Hepatocyte (in vitro differentiated cells): ENCODE results near the gene DIAPH2. TPM values are rescaled to one million over a fixed set of nuclear protein-coding genes. Genes with fewer than 3 reads are reported as not detected.
A peak's percentile ranks its signal among the peaks of the same experiment; 100 is the strongest.
"Not testable (repeated sequence)": the region's sequence is repeated elsewhere in the genome, so short reads cannot be mapped to it uniquely, and the experiment has no call there.

Source experiments
- DNase-seq: peaks from one replicate; pipeline ENCODE4 v3.0.0-alpha.2; 2016; ENCODE audit warnings: low spot score
- H2AFZ ChIP-seq: fragments of 200-600 bp; sonication (generic); 2 replicates; pipeline ENCODE4 v1.6.0; 2016; ENCODE audit warnings: antibody characterized with exemption, mild to moderate bottlenecking
- H3K27ac ChIP-seq: fragments of 200-600 bp; sonication (generic); 2 replicates; pipeline ENCODE4 v1.5.1; 2016; ENCODE audit warnings: mild to moderate bottlenecking
- H3K27me3 ChIP-seq: fragments of 200-600 bp; sonication (generic); 2 replicates; pipeline ENCODE4 v1.6.1; 2016
- H3K36me3 ChIP-seq: fragments of 200-600 bp; sonication (generic); replicated peaks from 2 replicates; pipeline ENCODE4 v1.5.1; 2016; ENCODE audit warnings: low read depth; ENCODE audit not compliant: insufficient read depth
- H3K4me1 ChIP-seq: fragments of 200-600 bp; sonication (generic); 2 replicates; pipeline ENCODE4 v1.5.1; 2016; ENCODE audit warnings: mild to moderate bottlenecking, moderate library complexity; ENCODE audit not compliant: insufficient read depth
- H3K4me2 ChIP-seq: fragments of 200-600 bp; sonication (generic); 2 replicates; pipeline ENCODE4 v1.6.0; 2016
- H3K4me3 ChIP-seq: fragments of 200-600 bp; sonication (generic); 2 replicates; pipeline ENCODE4 v1.5.1; 2016; ENCODE audit warnings: mild to moderate bottlenecking
- H3K79me2 ChIP-seq: fragments of 200-600 bp; sonication (generic); 2 replicates; pipeline ENCODE4 v1.6.0; 2017; ENCODE audit warnings: mild to moderate bottlenecking
- H3K9me2 ChIP-seq: fragments of 200-600 bp; sonication (generic); replicated peaks from 2 replicates; pipeline ENCODE4 v1.6.0; 2017; ENCODE audit warnings: mild to moderate bottlenecking; ENCODE audit not compliant: insufficient read depth
- H3K9me3 ChIP-seq: fragments of 200-600 bp; sonication (generic); 2 replicates; pipeline ENCODE4 v1.5.1; 2016; ENCODE audit warnings: low read depth, mild to moderate bottlenecking
- H4K20me1 ChIP-seq: fragments of 200-600 bp; sonication (generic); 2 replicates; pipeline ENCODE4 v1.6.0; 2016; ENCODE audit warnings: mild to moderate bottlenecking; ENCODE audit not compliant: insufficient read depth, poor library complexity, severe bottlenecking
- EZH2 ChIP-seq: fragments of 200-600 bp; sonication (generic); IDR thresholded peaks from 2 replicates; pipeline ENCODE4 v1.6.1; 2016; ENCODE audit warnings: antibody characterized with exemption, mild to moderate bottlenecking, borderline replicate concordance
- EZH2phosphoT487 ChIP-seq: fragments of 200-600 bp; sonication (generic); IDR thresholded peaks from one replicate; pipeline ENCODE4 v1.6.1; 2018; ENCODE audit warnings: antibody characterized with exemption, mild to moderate bottlenecking, low read depth, moderate library complexity; ENCODE audit not compliant: unreplicated experiment, severe bottlenecking
- WGBS: methylation state at CpG from one replicate; pipeline ENCODE4 v1.1.6; 2016; ENCODE audit warnings: low lambda C conversion rate; ENCODE audit errors: missing lambda C conversion rate; 5-methylcytosine and 5-hydroxymethylcytosine counted together
- polyA plus RNA-seq: library from polyadenylated mRNA; unstranded; fragments of >200 nt; fragmentation: Nextera tagmentation; extraction: Ambion mirVana; gene quantifications from 2 replicates; pipeline ENCODE4 v1.2.1, GENCODE V29; 2016
- total RNA-seq: library from RNA; depleted of rRNA; stranded (reverse); fragments of >200 nt; gene quantifications from 2 replicates; pipeline ENCODE4 v1.2.3, GENCODE V29; 2014
- TF ChIP-seq, protein P1 (sequence below): fragments of 200-600 bp; sonication (generic); IDR thresholded peaks from 2 replicates; pipeline ENCODE4 v1.5.1; 2016; ENCODE audit warnings: antibody characterized with exemption, mild to moderate bottlenecking; ENCODE audit not compliant: poor library complexity

The DIAPH2 gene
- total and polyA plus RNA-seq, 2 experiments from 2014 or later = 14.8 to 32.4 TPM

DNA sequence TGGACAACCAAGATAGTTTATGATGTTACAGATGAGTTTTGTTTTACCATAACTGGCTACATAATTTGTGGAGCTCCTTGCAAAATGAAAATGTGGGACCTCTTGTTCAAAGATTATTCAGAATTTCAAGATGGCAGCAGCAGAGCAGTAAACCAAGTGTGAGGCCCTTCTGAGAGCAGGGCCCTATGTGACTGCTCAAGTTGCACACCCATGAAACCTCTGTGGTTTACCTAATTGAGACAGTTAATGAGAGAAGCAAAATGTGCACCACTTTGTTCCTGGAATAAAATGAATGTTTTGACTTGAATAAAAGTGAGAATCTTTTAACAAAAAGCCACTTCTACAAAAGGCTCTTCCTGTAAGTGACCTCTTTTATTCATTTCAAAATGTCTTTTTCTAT, 718.3 kb downstream of the DIAPH2 start:
- Histone ChIP-seq H3K9me2 (no peaks in the 10 kb centered on the region), H3K36me3 (no peaks in the 10 kb centered on the region), H3K9me3 (no peaks in the 10 kb centered on the region), H2AFZ (no peak overlapping the region), H3K27me3 (no peaks in the 10 kb centered on the region), H3K4me2 (peak overlapping the region; percentile 11), H3K4me1 (peaks cover 27% of the 10 kb centered on the region), H3K27ac (peak overlapping the region; percentile 81), H4K20me1 (no peaks in the 10 kb centered on the region), H3K4me3 (no peak overlapping the region), H3K79me2 (no peaks in the 10 kb centered on the region)
- no peak for DNase-seq
- TF ChIP-seq, protein P1, sequence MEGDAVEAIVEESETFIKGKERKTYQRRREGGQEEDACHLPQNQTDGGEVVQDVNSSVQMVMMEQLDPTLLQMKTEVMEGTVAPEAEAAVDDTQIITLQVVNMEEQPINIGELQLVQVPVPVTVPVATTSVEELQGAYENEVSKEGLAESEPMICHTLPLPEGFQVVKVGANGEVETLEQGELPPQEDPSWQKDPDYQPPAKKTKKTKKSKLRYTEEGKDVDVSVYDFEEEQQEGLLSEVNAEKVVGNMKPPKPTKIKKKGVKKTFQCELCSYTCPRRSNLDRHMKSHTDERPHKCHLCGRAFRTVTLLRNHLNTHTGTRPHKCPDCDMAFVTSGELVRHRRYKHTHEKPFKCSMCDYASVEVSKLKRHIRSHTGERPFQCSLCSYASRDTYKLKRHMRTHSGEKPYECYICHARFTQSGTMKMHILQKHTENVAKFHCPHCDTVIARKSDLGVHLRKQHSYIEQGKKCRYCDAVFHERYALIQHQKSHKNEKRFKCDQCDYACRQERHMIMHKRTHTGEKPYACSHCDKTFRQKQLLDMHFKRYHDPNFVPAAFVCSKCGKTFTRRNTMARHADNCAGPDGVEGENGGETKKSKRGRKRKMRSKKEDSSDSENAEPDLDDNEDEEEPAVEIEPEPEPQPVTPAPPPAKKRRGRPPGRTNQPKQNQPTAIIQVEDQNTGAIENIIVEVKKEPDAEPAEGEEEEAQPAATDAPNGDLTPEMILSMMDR = no peak
- TF ChIP-seq EZH2 (no peak), EZH2phosphoT487 (no peak)

DNA sequence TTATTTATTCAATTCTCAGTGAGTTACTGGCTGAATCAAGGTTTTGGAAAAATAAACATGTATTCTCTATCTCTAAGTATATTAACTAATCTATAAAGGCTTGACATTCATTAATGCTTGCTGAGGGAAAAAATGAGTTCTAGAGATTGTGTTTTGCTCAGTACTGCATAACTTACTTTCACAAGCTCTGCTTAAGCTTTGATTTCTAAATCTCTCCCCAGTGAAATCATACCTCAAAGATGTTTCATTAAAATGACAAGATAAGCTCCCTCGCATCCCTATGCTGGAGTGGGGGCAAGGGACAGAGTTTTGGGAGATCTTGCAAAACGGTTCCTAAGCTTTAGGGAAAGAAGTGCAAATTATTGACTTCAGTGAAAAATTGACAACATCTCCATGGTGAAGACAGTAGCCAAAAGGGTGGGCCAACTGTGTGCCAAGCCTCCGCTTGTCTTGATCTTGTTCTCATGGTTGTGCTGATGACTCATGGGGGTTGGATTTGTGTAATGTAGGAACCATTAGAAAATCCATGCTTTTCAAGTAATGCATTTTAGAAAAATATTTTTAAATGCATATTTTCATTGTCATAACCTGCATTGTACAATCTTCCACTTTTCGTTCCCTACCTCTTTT, 720.5 kb downstream of the DIAPH2 start:
- peaks cover 27% of the 10 kb centered on the region for H3K4me1 ChIP-seq
- H3K36me3 ChIP-seq = no peaks in the 10 kb centered on the region
- WGBS = 79% methylated on average over 4 of the region's 4 CpGs
- no peaks in the 10 kb centered on the region for H4K20me1 ChIP-seq
- DNase-seq = no peak
- H3K4me2 ChIP-seq = no peak overlapping the region
- peak overlapping the region; percentile 35 for H3K27ac ChIP-seq
- H3K79me2 ChIP-seq = no peaks in the 10 kb centered on the region
- no peaks in the 10 kb centered on the region for H3K9me2 ChIP-seq
- no peak overlapping the region for H2AFZ ChIP-seq
- H3K9me3 ChIP-seq = no peaks in the 10 kb centered on the region
- TF ChIP-seq EZH2phosphoT487 = no peak
- TF ChIP-seq, protein P1 = no peak
- no peak overlapping the region for H3K4me3 ChIP-seq
- no peaks in the 10 kb centered on the region for H3K27me3 ChIP-seq

- not testable (repeated sequence) for H3K4me1 ChIP-seq, H3K4me2 ChIP-seq, H3K79me2 ChIP-seq, H3K27me3 ChIP-seq, H3K4me3 ChIP-seq, H3K36me3 ChIP-seq, DNase-seq, H3K9me2 ChIP-seq, H3K27ac ChIP-seq, H3K9me3 ChIP-seq, H4K20me1 ChIP-seq, H2AFZ ChIP-seq
- 96% methylated on average over 13 of the region's 13 CpGs for WGBS
These were observed 725.2 kb downstream of the DIAPH2 start for GRCh38 chrX:97409632-97410415.

- no peak overlapping the region for H2AFZ ChIP-seq
- no peak for DNase-seq
- H3K27me3 ChIP-seq = no peaks in the 10 kb centered on the region
- H3K9me3 ChIP-seq = no peaks in the 10 kb centered on the region
- no peaks in the 10 kb centered on the region for H4K20me1 ChIP-seq
- WGBS = 87% methylated on average over 1 of the region's 1 CpG
- no peaks in the 10 kb centered on the region for H3K36me3 ChIP-seq
- H3K4me1 ChIP-seq = no peaks in the 10 kb centered on the region
- TF ChIP-seq EZH2phosphoT487 (no peak), EZH2 (no peak)
- TF ChIP-seq, protein P1 = no peak
- H3K27ac ChIP-seq = no peak overlapping the region
- no peaks in the 10 kb centered on the region for H3K79me2 ChIP-seq
- no peak overlapping the region for H3K4me3 ChIP-seq
- H3K4me2 ChIP-seq = no peak overlapping the region
- no peaks in the 10 kb centered on the region for H3K9me2 ChIP-seq
These were observed 731.8 kb downstream of the DIAPH2 start for GRCh38 chrX:97416461-97416860.
